K562 (cell line): ENCODE data around the gene RPL7A. TPM values are rescaled to one million over a fixed set of nuclear protein-coding genes. Genes with fewer than 3 reads are reported as not detected.

Source experiments
- ESRRA ChIP-seq: fragments of 450-650 bp; IDR thresholded peaks from 2 replicates; pipeline ENCODE4 v1.6.1; 2014; ENCODE audit warnings: low read depth, mild to moderate bottlenecking, moderate library complexity, borderline replicate concordance
- IRF2 ChIP-seq: sonication (generic); formaldehyde crosslinking; IDR thresholded peaks from 2 replicates; pipeline ENCODE4 v1.8.1; 2022; ENCODE audit warnings: mild to moderate bottlenecking, missing genetic modification reagents
- NEUROD1 ChIP-seq: fragments of 150-350 bp; IDR thresholded peaks from 2 replicates; pipeline ENCODE4 v1.6.1; 2014; ENCODE audit warnings: borderline replicate concordance, low read length, low read depth; ENCODE audit not compliant: partially characterized antibody
- NFXL1 ChIP-seq: fragments of 450-650 bp; formaldehyde crosslinking; IDR thresholded peaks from 2 replicates; pipeline ENCODE4 v1.4.0; 2021; ENCODE audit warnings: mild to moderate bottlenecking
- NRF1 ChIP-seq, 2 experiments: fragments of 450-650 bp; IDR thresholded peaks in 1 of 2; conservative IDR thresholded peaks in 1 of 2; 2 replicates each; pipeline ENCODE4 v1.6.1; 2014; ENCODE audit warnings: mild to moderate bottlenecking in 2 of 2
- PTRF ChIP-seq: fragments of 450-650 bp; IDR thresholded peaks from 2 replicates; pipeline ENCODE4 v1.6.1; 2016; ENCODE audit warnings: mild to moderate bottlenecking, missing genetic modification characterization, missing compliant biosample characterization
- SMARCE1 ChIP-seq: fragments of 450-650 bp; IDR thresholded peaks from 2 replicates; pipeline ENCODE4 v1.7.1; 2016; ENCODE audit warnings: mild to moderate bottlenecking
- SRSF1 ChIP-seq: fragments of 200-400 bp; formaldehyde crosslinking; IDR thresholded peaks from 2 replicates; pipeline ENCODE4 v1.6.1; 2017; ENCODE audit warnings: mild to moderate bottlenecking, low read depth, low read length, moderate library complexity
- TRIM25 ChIP-seq: fragments of 450-650 bp; IDR thresholded peaks from 2 replicates; pipeline ENCODE4 v1.7.0; 2016; ENCODE audit warnings: borderline replicate concordance
- XRCC5 ChIP-seq: fragments of 200-400 bp; formaldehyde crosslinking; IDR thresholded peaks from 2 replicates; pipeline ENCODE4 v1.6.1; 2017; ENCODE audit warnings: low read depth, mild to moderate bottlenecking, low read length
- ZNF707 ChIP-seq: fragments of 250-450 bp; sonication (Bioruptor Pico); conservative IDR thresholded peaks from 2 replicates; pipeline ENCODE4 v1.8.0; 2022; ENCODE audit warnings: inconsistent platforms, mild to moderate bottlenecking, moderate library complexity
- polyA plus RNA-seq, 8 experiments: library from polyadenylated mRNA; depleted of rRNA in 4 of 8; stranded (reverse) in 5 of 8; unstranded in 3 of 8; fragments of >200 nt; fragmentation: Nextera tagmentation in 2 of 8; fragmentation: Illumina TruSeq in 1 of 8; extraction: Ambion mirVana in 2 of 8; extraction: Trizol in 1 of 8; gene quantifications; 2 replicates each; pipeline versions ENCODE4 v1.2.1 to v1.2.3, GENCODE V29; 2011 to 2014; ENCODE audit warnings: inconsistent platforms in 1 of 8, missing spikeins in 1 of 8
- total RNA-seq, 7 experiments: library from RNA; depleted of rRNA in 6 of 7; stranded (reverse); fragments of >200 nt in 6 of 7; fragmentation: Illumina TruSeq in 2 of 7; extraction: Trizol in 2 of 7; gene quantifications; 2 replicates each; pipeline versions ENCODE4 v1.2.1 to v1.2.3, GENCODE V29; 2011 to 2021; ENCODE audit warnings: low replicate concordance in 1 of 7
- TF ChIP-seq, protein P1 (sequence below): fragments of 450-650 bp; IDR thresholded peaks from 2 replicates; pipeline ENCODE4 v1.6.1; 2016; ENCODE audit warnings: mild to moderate bottlenecking, moderate library complexity
- TF ChIP-seq, protein P2 (sequence below): sonication (generic); formaldehyde crosslinking; IDR thresholded peaks from 2 replicates; pipeline ENCODE4 v1.4.0; 2020; ENCODE audit warnings: mild to moderate bottlenecking, missing genetic modification reagents

The RPL7A gene
- total and polyA plus RNA-seq, 9 of the 15 experiments (the other 6 are each of a cell fraction or from before 2014, with no cell fraction given): 1,935 to 3,760 (median 2,652) TPM

GRCh38 chr9:133356391-133357091 is 8.5 kb downstream of the RPL7A start, which contains the start of the genes SURF1 and SURF2 (continued):
- TF ChIP-seq, protein P1, sequence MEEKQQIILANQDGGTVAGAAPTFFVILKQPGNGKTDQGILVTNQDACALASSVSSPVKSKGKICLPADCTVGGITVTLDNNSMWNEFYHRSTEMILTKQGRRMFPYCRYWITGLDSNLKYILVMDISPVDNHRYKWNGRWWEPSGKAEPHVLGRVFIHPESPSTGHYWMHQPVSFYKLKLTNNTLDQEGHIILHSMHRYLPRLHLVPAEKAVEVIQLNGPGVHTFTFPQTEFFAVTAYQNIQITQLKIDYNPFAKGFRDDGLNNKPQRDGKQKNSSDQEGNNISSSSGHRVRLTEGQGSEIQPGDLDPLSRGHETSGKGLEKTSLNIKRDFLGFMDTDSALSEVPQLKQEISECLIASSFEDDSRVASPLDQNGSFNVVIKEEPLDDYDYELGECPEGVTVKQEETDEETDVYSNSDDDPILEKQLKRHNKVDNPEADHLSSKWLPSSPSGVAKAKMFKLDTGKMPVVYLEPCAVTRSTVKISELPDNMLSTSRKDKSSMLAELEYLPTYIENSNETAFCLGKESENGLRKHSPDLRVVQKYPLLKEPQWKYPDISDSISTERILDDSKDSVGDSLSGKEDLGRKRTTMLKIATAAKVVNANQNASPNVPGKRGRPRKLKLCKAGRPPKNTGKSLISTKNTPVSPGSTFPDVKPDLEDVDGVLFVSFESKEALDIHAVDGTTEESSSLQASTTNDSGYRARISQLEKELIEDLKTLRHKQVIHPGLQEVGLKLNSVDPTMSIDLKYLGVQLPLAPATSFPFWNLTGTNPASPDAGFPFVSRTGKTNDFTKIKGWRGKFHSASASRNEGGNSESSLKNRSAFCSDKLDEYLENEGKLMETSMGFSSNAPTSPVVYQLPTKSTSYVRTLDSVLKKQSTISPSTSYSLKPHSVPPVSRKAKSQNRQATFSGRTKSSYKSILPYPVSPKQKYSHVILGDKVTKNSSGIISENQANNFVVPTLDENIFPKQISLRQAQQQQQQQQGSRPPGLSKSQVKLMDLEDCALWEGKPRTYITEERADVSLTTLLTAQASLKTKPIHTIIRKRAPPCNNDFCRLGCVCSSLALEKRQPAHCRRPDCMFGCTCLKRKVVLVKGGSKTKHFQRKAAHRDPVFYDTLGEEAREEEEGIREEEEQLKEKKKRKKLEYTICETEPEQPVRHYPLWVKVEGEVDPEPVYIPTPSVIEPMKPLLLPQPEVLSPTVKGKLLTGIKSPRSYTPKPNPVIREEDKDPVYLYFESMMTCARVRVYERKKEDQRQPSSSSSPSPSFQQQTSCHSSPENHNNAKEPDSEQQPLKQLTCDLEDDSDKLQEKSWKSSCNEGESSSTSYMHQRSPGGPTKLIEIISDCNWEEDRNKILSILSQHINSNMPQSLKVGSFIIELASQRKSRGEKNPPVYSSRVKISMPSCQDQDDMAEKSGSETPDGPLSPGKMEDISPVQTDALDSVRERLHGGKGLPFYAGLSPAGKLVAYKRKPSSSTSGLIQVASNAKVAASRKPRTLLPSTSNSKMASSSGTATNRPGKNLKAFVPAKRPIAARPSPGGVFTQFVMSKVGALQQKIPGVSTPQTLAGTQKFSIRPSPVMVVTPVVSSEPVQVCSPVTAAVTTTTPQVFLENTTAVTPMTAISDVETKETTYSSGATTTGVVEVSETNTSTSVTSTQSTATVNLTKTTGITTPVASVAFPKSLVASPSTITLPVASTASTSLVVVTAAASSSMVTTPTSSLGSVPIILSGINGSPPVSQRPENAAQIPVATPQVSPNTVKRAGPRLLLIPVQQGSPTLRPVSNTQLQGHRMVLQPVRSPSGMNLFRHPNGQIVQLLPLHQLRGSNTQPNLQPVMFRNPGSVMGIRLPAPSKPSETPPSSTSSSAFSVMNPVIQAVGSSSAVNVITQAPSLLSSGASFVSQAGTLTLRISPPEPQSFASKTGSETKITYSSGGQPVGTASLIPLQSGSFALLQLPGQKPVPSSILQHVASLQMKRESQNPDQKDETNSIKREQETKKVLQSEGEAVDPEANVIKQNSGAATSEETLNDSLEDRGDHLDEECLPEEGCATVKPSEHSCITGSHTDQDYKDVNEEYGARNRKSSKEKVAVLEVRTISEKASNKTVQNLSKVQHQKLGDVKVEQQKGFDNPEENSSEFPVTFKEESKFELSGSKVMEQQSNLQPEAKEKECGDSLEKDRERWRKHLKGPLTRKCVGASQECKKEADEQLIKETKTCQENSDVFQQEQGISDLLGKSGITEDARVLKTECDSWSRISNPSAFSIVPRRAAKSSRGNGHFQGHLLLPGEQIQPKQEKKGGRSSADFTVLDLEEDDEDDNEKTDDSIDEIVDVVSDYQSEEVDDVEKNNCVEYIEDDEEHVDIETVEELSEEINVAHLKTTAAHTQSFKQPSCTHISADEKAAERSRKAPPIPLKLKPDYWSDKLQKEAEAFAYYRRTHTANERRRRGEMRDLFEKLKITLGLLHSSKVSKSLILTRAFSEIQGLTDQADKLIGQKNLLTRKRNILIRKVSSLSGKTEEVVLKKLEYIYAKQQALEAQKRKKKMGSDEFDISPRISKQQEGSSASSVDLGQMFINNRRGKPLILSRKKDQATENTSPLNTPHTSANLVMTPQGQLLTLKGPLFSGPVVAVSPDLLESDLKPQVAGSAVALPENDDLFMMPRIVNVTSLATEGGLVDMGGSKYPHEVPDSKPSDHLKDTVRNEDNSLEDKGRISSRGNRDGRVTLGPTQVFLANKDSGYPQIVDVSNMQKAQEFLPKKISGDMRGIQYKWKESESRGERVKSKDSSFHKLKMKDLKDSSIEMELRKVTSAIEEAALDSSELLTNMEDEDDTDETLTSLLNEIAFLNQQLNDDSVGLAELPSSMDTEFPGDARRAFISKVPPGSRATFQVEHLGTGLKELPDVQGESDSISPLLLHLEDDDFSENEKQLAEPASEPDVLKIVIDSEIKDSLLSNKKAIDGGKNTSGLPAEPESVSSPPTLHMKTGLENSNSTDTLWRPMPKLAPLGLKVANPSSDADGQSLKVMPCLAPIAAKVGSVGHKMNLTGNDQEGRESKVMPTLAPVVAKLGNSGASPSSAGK: 0 out of 2 replicates have a peak, but pooled peaks have one; percentile 17
- no peak for TF ChIP-seq SRSF1
- no peak for TF ChIP-seq NFXL1 (CRISPR knock-in tag)
- no peak for TF ChIP-seq PTRF
- no peak for TF ChIP-seq NEUROD1
- TF ChIP-seq SMARCE1: no peak
- no peak for TF ChIP-seq TRIM25
- TF ChIP-seq XRCC5: no peak
- TF ChIP-seq IRF2 (CRISPR knock-in tag): no peak
- TF ChIP-seq ESRRA: no peak
- TF ChIP-seq ZNF707 (CRISPR knock-in tag): no peak
- TF ChIP-seq, protein P2, sequence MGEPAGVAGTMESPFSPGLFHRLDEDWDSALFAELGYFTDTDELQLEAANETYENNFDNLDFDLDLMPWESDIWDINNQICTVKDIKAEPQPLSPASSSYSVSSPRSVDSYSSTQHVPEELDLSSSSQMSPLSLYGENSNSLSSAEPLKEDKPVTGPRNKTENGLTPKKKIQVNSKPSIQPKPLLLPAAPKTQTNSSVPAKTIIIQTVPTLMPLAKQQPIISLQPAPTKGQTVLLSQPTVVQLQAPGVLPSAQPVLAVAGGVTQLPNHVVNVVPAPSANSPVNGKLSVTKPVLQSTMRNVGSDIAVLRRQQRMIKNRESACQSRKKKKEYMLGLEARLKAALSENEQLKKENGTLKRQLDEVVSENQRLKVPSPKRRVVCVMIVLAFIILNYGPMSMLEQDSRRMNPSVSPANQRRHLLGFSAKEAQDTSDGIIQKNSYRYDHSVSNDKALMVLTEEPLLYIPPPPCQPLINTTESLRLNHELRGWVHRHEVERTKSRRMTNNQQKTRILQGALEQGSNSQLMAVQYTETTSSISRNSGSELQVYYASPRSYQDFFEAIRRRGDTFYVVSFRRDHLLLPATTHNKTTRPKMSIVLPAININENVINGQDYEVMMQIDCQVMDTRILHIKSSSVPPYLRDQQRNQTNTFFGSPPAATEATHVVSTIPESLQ (CRISPR knock-in tag): no peak
- no peak for TF ChIP-seq NRF1 (conservative IDR thresholded peaks at IDR 0.05 in 1 of 2, IDR thresholded peaks at IDR 0.05 in 1 of 2)
